Stimulated activated naive CD8-positive, alpha-beta T cell treated with anti-CD3 and anti-CD28 coated beads, Interleukin-15, Interleukin-2, amounts not matched to agents 100 ng/mL and 50 ng/mL, for 24 hours (primary cell): ENCODE results near the gene SPACDR.

ENCODE experiments used
- H3K27ac Mint-ChIP-seq: one replicate; pipeline ENCODE4 v1.8.0; 2021; ENCODE audit warnings: mild to moderate bottlenecking, mixed read lengths
- H3K27me3 Mint-ChIP-seq: one replicate; pipeline ENCODE4 v1.8.0; 2021; ENCODE audit warnings: mixed read lengths
- H3K36me3 Mint-ChIP-seq: one replicate; pipeline ENCODE4 v1.8.0; 2021; ENCODE audit warnings: low read depth, mixed read lengths
- H3K4me1 Mint-ChIP-seq: one replicate; pipeline ENCODE4 v1.8.0; 2021; ENCODE audit warnings: low read depth, mixed read lengths
- H3K4me3 Mint-ChIP-seq: one replicate; pipeline ENCODE4 v1.8.0; 2021; ENCODE audit warnings: mild to moderate bottlenecking, mixed read lengths
- H3K9me3 Mint-ChIP-seq: one replicate; pipeline ENCODE4 v1.8.0; 2021; ENCODE audit warnings: mixed read lengths

The SPACDR gene

DNA sequence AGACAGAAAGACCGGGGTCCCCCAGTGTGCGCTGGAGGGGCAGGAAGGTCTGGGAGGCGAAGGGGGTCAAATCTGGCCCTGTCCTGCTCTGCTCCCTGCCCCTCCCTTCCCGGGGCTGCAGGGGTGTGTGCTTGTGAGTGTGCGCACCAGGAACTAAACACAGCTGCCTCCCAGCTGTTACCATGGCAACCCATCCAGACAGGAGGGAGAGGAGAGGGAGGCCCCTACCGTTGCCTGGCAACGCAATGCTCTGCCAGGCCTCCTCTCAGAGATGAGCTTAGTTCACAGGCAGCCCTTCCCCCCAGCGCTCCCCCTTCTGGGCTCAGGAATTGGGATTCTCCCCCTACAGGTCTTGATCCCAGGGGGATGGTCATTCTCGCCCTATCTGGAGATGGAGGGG is 25.8 kb upstream of the SPACDR start:
- no peak overlapping the region for H3K4me3 Mint-ChIP-seq
- no peaks in the 10 kb centered on the region for H3K9me3 Mint-ChIP-seq
- H3K27me3 Mint-ChIP-seq = peaks cover 5% of the 10 kb centered on the region
- H3K4me1 Mint-ChIP-seq = peaks cover 11% of the 10 kb centered on the region
- no peaks in the 10 kb centered on the region for H3K36me3 Mint-ChIP-seq
- H3K27ac Mint-ChIP-seq = no peak overlapping the region

DNA sequence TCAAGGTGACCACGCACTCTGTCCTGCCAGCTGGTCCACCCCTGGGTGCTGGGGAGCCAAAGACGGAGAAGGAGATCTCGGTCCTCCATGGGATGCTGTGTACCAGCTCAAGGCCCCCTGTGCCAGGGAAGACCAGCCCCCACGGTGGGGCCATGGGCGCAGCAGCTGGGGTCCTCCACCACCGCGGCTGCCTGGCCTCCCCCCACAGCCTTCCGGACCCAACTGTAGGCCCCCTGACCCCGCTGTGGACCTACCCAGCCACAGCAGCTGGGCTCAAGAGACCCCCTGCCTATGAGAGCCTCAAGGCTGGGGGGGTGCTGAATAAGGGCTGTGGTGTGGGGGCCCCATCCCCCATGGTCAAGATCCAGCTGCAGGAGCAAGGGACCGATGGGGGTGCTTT is 25.1 kb upstream of the SPACDR start:
- Mint-ChIP-seq H3K9me3 (no peaks in the 10 kb centered on the region), H3K36me3 (no peaks in the 10 kb centered on the region), H3K4me1 (peaks cover 11% of the 10 kb centered on the region), H3K27me3 (peaks cover 3% of the 10 kb centered on the region), H3K4me3 (no peak overlapping the region), H3K27ac (peak overlapping the region; percentile 38)

DNA sequence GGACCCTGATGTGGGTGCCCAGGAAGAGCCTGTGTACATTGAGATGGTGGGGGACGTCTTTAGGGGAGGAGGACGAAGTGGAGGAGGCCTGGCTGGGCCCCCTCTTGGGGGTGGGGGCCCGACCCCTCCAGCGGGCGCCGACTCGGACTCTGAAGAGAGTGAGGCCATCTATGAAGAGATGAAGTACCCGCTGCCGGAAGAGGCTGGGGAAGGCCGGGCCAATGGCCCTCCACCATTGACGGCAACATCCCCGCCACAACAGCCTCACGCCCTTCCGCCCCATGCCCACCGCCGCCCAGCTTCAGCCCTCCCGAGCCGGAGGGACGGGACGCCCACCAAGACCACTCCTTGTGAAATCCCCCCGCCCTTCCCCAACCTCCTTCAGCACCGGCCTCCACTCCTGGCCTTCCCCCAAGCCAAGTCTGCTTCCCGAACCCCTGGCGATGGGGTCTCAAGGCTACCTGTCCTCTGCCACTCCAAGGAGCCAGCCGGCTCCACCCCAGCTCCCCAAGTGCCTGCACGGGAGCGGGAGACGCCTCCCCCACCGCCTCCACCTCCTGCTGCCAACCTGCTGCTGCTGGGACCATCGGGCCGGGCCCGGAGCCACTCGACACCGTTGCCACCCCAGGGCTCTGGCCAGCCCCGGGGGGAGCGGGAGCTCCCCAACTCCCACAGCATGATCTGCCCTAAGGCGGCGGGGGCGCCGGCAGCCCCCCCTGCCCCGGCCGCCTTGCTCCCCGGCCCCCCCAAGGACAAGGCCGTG is 24.5 kb upstream of the SPACDR start:
- no peak overlapping the region for H3K4me3 Mint-ChIP-seq
- H3K36me3 Mint-ChIP-seq = no peaks in the 10 kb centered on the region
- H3K9me3 Mint-ChIP-seq = no peaks in the 10 kb centered on the region
- peaks cover 3% of the 10 kb centered on the region for H3K27me3 Mint-ChIP-seq
- no peak overlapping the region for H3K27ac Mint-ChIP-seq
- H3K4me1 Mint-ChIP-seq = peaks cover 11% of the 10 kb centered on the region

DNA sequence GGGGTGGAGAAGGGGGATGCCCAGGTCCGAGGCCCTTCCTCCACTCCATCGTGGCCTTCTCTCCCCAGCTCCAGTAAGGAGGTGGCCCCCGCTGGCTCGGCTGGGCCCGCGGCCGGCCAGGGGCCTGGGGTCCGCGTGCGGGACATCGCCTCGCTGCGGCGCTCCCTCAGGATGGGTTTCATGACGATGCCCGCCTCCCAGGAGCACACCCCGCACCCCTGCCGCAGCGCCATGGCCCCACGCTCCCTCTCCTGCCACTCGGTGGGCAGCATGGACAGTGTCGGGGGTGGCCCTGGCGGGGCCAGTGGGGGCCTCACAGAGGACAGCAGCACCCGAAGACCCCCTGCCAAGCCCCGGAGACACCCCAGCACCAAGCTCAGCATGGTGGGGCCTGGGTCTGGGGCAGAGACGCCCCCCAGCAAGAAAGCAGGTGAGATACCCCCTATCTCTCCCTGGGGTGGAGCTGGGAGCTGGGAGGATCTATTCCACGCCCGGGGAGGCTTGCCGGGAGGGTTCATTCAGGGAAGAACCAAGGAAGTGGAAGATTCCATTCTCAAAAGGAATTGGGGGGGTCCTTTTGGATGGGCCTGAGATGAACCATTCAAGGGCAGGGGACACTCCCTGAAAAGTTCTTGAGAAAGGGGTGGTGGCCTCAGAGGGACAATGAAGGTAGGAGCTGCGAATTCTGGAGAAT is 22.8 kb upstream of the SPACDR start:
- no peaks in the 10 kb centered on the region for H3K9me3 Mint-ChIP-seq
- no peaks in the 10 kb centered on the region for H3K27me3 Mint-ChIP-seq
- no peak overlapping the region for H3K27ac Mint-ChIP-seq
- H3K4me1 Mint-ChIP-seq = peaks cover 7% of the 10 kb centered on the region
- H3K36me3 Mint-ChIP-seq = no peaks in the 10 kb centered on the region
- no peak overlapping the region for H3K4me3 Mint-ChIP-seq

DNA sequence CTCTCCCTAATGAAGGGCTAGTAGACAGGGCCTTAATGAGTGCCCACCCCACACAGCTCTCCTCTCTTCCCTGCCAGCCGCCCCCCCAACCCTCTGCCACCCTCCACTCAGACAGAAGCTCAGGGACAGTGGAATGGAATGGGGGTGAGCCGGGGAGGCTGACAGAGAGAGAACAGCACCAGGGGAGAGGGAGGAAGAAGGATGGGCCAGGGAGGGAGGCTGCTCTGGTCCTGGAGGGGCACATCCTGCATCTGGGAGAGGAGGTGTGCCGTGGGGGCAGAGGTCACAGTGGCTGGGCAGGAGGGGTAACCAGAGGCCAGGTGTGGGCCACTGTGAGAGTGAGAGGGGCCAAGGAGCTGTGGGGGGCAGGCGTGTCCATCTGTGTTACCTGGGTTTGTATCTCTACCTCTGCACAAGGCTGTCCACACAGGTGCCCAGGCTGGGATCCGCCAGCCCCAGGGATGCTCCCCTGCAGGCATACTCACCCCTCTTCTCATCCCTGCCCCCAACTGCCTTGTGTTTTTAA is 22.1 kb upstream of the SPACDR start:
- no peaks in the 10 kb centered on the region for H3K27me3 Mint-ChIP-seq
- H3K4me1 Mint-ChIP-seq = peaks cover 7% of the 10 kb centered on the region
- no peaks in the 10 kb centered on the region for H3K9me3 Mint-ChIP-seq
- no peak overlapping the region for H3K27ac Mint-ChIP-seq
- H3K36me3 Mint-ChIP-seq = no peaks in the 10 kb centered on the region
- peak overlapping the region; percentile 28 for H3K4me3 Mint-ChIP-seq

DNA sequence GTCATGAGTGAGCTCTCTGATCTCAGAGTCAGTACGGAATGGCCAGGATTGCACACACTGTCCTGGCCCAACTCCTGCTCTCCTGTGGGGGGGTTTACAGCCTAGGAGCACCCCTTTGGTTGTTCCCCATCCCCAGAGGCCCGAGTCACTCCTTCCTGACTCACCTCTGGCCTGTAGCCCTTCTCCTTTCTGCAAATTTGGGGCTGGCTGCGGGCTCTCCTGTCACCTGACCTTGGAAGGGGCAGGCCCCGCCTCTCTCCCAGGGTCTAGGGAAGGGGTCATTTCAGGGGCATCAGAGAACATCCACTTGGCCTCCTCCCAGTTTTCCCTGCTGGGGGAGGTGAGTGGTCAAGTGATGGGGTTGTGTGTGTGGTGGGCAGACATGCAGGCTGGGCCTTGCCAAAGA is 21.4 kb upstream of the SPACDR start:
- Mint-ChIP-seq H3K4me1 (peaks cover 7% of the 10 kb centered on the region), H3K9me3 (no peaks in the 10 kb centered on the region), H3K4me3 (no peak overlapping the region), H3K27ac (no peak overlapping the region), H3K36me3 (no peaks in the 10 kb centered on the region), H3K27me3 (no peaks in the 10 kb centered on the region)

DNA sequence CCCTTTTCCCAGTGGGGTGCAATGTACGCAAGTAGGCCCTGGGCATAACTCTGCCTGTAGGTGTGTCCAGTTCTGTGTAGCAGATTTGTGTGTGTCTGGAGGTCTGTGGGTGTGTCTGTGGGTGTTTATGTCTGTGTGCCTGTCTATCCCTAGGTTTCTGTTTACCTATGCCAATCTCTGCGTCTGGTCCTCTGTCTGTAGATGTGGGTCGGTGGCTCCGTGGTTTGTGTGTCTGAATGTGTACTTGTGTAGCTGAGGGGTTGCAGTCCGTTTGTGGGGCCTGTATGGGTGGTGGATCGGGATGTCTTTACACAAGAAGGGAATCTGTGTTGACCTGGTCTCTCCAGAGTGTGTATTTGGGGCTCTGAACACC is 20.6 kb upstream of the SPACDR start:
- H3K4me3 Mint-ChIP-seq = peak overlapping the region; percentile 40
- no peaks in the 10 kb centered on the region for H3K9me3 Mint-ChIP-seq
- peaks cover 8% of the 10 kb centered on the region for H3K4me1 Mint-ChIP-seq
- H3K27ac Mint-ChIP-seq = no peak overlapping the region
- H3K36me3 Mint-ChIP-seq = no peaks in the 10 kb centered on the region
- H3K27me3 Mint-ChIP-seq = no peaks in the 10 kb centered on the region

DNA sequence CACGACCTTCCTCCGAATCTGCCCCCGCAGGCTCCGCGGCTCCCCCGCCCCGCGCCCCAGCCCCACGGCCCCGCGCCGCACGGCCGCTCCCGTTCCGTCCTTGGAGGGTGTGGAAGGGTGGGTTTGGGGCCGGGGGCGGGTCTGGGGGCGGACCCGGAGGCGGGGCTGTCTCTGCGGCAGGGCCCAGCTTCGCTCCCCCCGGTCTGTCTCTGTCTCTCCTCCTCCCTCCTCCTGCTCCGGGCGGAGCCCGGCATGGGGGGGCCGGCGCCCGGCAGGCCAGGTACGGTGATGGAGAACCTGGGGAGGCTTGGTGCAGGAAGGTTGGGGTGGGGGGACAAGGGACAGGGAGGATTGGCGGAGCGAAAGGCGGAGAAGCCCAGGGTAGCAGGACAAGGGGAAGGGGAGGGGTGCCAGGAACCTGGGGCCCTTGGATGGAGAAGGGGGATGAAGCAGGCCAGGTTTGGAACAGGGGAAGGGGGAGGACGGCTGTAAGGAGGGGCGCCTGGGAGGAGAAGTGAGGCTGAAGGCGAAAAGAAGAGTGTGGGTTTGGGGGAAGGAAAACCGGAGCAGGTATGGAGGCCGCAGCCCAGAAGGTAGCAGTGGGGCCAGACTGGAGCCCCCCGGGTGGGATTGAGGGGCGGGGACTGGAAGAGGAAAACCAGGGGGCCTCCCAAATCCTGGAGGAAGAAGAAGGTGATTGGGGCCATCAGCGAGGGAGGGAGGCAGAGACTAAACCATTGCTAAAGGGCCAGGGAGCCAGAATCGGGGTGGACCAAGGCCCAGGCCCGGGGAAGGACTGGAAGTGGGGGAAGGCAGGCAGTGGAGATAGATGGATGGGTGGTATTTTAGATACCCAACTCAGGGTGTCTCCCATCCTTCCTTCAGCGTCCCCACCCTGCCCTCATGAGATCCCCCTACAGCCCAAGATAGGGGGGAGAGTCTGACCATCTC is 19.9 kb upstream of the SPACDR start, which contains the start of gene NYAP1:
Gene NYAP1, plus strand, starts transcription at position 206 of the 951 bp plus-strand sequence. CDS start 1,385 bp downstream, outside the sequence.
- Mint-ChIP-seq H3K4me3 (peak within 1 kb of the TSS; percentile 85), H3K9me3 (no peaks in the 10 kb centered on the region), H3K4me1 (peaks cover 11% of the 10 kb centered on the region), H3K27ac (peak within 1 kb of the TSS; percentile 71), H3K36me3 (no peaks in the 10 kb centered on the region), H3K27me3 (no peaks in the 10 kb centered on the region)

DNA sequence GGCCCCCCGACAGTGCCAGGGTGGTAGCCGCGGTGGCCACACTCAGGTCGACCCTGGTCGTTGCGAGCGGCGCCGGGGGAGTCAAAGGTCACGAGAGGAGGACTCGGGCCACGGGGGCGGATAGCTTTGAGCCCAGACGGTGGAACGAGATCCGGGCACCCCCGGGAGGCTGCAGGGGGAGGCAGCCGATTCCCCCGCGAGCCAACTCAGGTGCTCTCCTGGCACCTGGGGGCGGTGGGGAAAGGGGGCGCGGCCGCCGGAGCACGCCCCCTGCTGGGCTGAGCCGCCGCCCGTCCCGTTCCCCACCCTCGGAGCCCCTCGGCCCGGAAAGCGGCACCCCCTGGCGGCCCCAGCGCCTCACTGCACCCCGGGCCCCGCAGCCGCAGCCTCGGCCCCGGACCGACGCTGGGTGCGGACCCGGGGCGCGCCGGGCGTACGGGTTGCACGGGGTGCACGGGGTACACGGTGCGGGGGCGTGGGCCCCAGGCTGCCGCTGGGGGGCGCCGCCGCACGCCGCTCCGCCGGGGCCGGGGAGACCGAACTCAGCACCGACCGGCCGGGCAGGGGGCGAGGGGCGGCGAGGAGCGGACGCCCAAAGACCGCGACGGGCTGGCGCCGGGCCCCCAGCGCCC is 19.1 kb upstream of the SPACDR start:
- H3K9me3 Mint-ChIP-seq = no peaks in the 10 kb centered on the region
- H3K36me3 Mint-ChIP-seq = no peaks in the 10 kb centered on the region
- no peaks in the 10 kb centered on the region for H3K27me3 Mint-ChIP-seq
- peaks cover 11% of the 10 kb centered on the region for H3K4me1 Mint-ChIP-seq
- peak overlapping the region; percentile 85 for H3K4me3 Mint-ChIP-seq
- H3K27ac Mint-ChIP-seq = peak overlapping the region; percentile 71

DNA sequence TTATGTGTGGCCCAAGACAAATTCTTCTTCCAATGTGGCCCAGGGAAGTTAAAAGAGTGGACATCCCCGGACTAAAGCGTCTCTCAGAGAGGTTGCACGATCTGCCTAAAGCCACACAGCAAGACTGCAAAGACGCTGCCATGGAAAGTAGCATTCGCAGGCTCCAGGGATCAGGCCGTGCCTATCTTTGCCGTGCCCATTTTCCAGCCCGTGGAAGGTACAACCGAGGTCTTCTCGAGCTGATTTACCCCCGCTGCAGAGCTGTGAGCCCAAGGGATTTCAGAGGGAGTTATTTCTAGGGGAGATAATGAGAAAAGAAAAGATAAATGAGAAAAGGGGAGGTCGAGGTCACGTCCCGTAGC is 18.6 kb upstream of the SPACDR start:
- Mint-ChIP-seq H3K9me3 (no peaks in the 10 kb centered on the region), H3K4me3 (peak overlapping the region; percentile 85), H3K4me1 (peaks cover 11% of the 10 kb centered on the region), H3K27ac (peak overlapping the region; percentile 71), H3K36me3 (no peaks in the 10 kb centered on the region), H3K27me3 (no peaks in the 10 kb centered on the region)

DNA sequence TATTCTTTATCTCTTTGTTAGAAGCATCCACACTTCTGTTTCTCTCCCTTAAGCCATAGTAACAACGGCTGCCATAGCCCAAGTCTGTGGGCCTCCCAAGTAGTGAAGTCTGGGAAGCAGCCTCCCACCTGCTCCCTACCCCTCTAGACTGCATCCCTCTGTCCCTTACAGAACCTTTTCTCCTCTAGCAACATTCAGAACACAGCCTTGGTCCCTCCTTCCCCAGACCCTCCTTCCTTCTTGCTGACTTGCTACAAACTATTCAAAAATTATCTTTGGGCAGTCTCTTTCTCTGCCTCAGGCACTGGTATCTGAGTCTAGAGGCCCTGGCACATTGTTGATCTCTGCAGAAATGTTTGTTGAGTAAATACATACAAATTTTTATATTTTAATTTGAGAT is 17.4 kb upstream of the SPACDR start:
- Mint-ChIP-seq H3K4me3 (no peak overlapping the region), H3K27ac (no peak overlapping the region), H3K9me3 (no peaks in the 10 kb centered on the region), H3K36me3 (peaks cover 6% of the 10 kb centered on the region), H3K4me1 (peaks cover 19% of the 10 kb centered on the region), H3K27me3 (no peaks in the 10 kb centered on the region)

DNA sequence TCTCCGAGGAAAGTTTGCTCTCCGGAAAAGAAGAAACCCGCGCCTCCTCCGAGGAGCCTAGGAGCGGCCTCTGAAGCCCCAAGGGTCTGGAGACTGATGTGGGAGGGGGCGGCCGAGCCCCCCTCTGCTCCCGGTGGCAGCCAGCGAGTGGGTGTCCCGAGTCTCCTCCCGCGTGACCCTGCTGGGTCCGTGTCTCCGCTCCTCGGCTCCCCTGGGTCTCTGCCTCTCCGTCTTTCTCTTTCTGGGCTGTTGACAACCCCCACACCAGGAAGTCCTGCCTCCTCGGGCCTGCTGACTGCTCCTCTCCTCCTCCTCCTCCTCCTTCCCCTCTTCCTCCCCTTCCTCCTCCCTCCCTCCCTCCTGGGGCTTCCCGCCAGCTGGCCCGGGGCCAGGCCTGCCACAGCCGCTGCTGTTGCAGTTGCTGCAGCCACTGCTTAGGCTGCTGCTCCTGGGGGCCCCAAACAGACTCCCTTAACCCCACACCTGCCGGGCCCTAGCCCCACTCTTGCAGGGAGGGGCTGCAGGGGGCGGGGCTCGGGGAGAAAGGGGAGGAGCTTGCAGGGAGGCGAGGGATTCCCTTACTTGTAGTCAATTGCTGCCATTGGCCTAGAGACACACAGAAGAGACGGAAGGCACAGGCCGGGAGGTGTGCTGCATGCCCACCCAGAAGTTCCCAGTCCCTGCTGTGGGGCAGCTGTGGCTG is 15.0 kb upstream of the SPACDR start, which contains the start of gene TSC22D4:
Gene TSC22D4, minus strand, starts transcription at position 257 of the 703 bp plus-strand sequence. CDS start 1,176 bp downstream, outside the sequence.
- Mint-ChIP-seq H3K4me1 (peaks cover 42% of the 10 kb centered on the region), H3K9me3 (no peaks in the 10 kb centered on the region), H3K27ac (peak within 1 kb of the TSS; percentile 90), H3K27me3 (no peaks in the 10 kb centered on the region), H3K4me3 (peak within 1 kb of the TSS; percentile 82), H3K36me3 (peaks cover 17% of the 10 kb centered on the region)

DNA sequence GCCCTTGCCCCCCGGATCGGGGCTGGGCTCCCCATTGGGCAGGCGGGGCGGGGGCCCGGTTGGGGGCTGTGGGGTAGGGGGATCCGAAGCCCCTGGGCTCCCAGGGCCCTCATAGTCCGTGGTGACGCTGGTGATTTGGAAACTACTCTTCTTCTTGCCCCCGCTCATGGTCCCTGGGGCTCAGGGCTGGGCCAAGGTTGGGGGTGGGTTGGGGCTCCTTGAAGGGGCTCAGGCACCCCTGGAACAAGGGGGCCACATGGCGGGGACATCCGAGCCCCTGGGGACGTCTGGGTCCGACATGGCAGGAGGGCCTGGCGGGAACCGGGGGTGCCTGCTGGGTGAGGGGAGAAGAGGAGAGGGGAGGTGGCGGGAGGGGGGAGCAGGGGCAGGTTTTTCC is 13.8 kb upstream of the SPACDR start:
- H3K36me3 Mint-ChIP-seq = peaks cover 27% of the 10 kb centered on the region
- H3K27ac Mint-ChIP-seq = peak overlapping the region; percentile 90
- H3K4me1 Mint-ChIP-seq = peaks cover 53% of the 10 kb centered on the region

More for the DNA sequence above, 13.8 kb upstream of the SPACDR start:
- Mint-ChIP-seq H3K27me3 (no peaks in the 10 kb centered on the region), H3K9me3 (no peaks in the 10 kb centered on the region), H3K4me3 (peak overlapping the region; percentile 82)
